HepG2 (cell line): ENCODE results near the gene XAF1. TPM values are rescaled to one million over a fixed set of nuclear protein-coding genes. Genes with fewer than 3 reads are reported as not detected.

ENCODE experiments used
- CHCHD3 ChIP-seq: sonication (generic); formaldehyde crosslinking; IDR thresholded peaks from 2 replicates; pipeline ENCODE4 v1.8.0; 2022; ENCODE audit warnings: mild to moderate bottlenecking, missing genetic modification reagents, moderate library complexity
- HNF4G ChIP-seq, 2 experiments: sonication (generic) in 1 of 2; formaldehyde crosslinking in 1 of 2; IDR thresholded peaks; 2 replicates each; pipeline versions ENCODE4 v1.4.0 to v1.6.1; 2011 to 2020; ENCODE audit warnings: borderline replicate concordance in 2 of 2, low read depth in 2 of 2, mild to moderate bottlenecking in 2 of 2, low read length in 1 of 2, missing genetic modification reagents in 1 of 2, moderate library complexity in 1 of 2
- KMT2B ChIP-seq: IDR thresholded peaks from 2 replicates; pipeline ENCODE4 v1.6.1; 2016; ENCODE audit warnings: missing genetic modification reagents, missing compliant biosample characterization
- RARA ChIP-seq: IDR thresholded peaks from 2 replicates; pipeline ENCODE4 v1.6.1; 2016; ENCODE audit warnings: missing genetic modification reagents, missing compliant biosample characterization
- SP5 ChIP-seq: IDR thresholded peaks from 2 replicates; pipeline ENCODE4 v1.6.1; 2016; ENCODE audit warnings: low read depth, borderline replicate concordance
- TARDBP ChIP-seq: sonication (generic); formaldehyde crosslinking; IDR thresholded peaks from 2 replicates; pipeline ENCODE4 v1.8.0; 2022; ENCODE audit warnings: mild to moderate bottlenecking, missing genetic modification reagents
- TEAD2 ChIP-seq: sonication (generic); formaldehyde crosslinking; IDR thresholded peaks from 2 replicates; pipeline ENCODE4 v1.9.0; 2021; ENCODE audit warnings: missing genetic modification reagents
- ZFP1 ChIP-seq: IDR thresholded peaks from 2 replicates; pipeline ENCODE4 v1.6.1; 2016
- ZSCAN30 ChIP-seq: sonication (generic); formaldehyde crosslinking; IDR thresholded peaks from 2 replicates; pipeline ENCODE4 v1.5.0; 2020; ENCODE audit warnings: mild to moderate bottlenecking, missing genetic modification reagents
- polyA plus RNA-seq, 8 experiments: library from polyadenylated mRNA; depleted of rRNA in 3 of 8; stranded (reverse) in 7 of 8; unstranded in 1 of 8; fragments of >200 nt; fragmentation: Illumina TruSeq in 4 of 8; extraction: Trizol in 4 of 8; gene quantifications; 2 replicates each; pipeline versions ENCODE4 v1.2.1 to v1.2.3, GENCODE V29; 2011 to 2016; ENCODE audit warnings: low read depth in 4 of 8, missing spikeins in 1 of 8, mixed read lengths in 1 of 8; ENCODE audit not compliant: insufficient read depth in 1 of 8
- total RNA-seq, 5 experiments: library from RNA; depleted of rRNA; stranded (reverse); fragments of >200 nt; fragmentation: Illumina TruSeq; extraction: Trizol; gene quantifications; 2 replicates each; pipeline ENCODE4 v1.2.3, GENCODE V29; 2016; ENCODE audit warnings: low read depth in 1 of 5
- TF ChIP-seq, protein P1 (sequence below): sonication (generic); formaldehyde crosslinking; conservative IDR thresholded peaks from 2 replicates; pipeline ENCODE4 v1.4.0; 2020; ENCODE audit warnings: mild to moderate bottlenecking, missing genetic modification reagents, moderate library complexity
- TF ChIP-seq, protein P2 (sequence below): sonication (generic); formaldehyde crosslinking; IDR thresholded peaks from one replicate; pipeline ENCODE4 v1.5.1; 2020; ENCODE audit warnings: mild to moderate bottlenecking, missing genetic modification reagents; ENCODE audit errors: not compliant biosample characterization
- TF ChIP-seq, protein P3 (sequence below): sonication (generic); formaldehyde crosslinking; IDR thresholded peaks from 2 replicates; pipeline ENCODE4 v1.5.1; 2020; ENCODE audit warnings: mild to moderate bottlenecking, missing genetic modification reagents, moderate library complexity

XAF1 gene
- total and polyA plus RNA-seq, 2 of the 13 experiments (the other 11 are each of a cell fraction or from before 2014, with no cell fraction given) = 1.2 to 2.4 TPM

DNA sequence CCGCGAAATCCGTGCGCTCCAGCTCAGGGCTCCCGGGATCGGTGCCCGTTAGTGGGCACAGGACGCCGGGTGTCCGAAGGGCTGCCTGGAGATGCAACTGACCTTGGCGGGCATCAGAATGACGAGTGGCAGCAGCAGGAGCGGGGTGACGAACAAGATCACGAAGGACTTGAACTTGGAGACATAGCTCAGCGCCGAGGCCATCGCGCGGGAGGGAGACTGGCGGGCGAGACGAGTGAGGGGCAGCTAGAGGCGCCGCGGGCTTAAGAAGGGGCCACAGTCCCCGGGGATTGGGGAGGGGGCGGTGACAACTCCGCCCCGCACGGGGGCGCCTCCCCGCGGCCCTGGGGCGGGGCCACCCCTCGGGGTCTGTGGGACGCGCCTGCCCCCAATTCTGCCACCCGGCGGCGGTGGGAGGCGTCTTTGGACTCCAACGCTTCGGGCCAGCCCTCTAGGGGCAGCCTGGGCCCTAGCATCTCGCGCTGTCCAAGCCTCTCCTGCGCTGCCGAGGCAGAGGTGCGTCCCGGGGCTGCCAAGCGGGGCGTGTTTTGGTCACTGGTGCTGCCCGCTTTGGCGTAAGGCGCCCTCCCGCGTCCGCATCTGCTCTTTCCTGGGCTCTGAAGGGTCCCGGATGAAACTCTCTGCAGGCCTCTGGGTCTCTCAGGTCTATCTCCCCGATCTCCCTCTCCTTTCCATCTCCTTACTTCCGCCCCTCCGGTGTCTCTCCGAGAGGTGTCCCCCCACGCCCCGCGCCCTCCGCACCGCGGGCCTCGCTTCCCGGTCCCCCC, 42.5 kb upstream of the XAF1 start, which contains the start of gene SLC13A5 (continued):
- TF ChIP-seq, protein P1, sequence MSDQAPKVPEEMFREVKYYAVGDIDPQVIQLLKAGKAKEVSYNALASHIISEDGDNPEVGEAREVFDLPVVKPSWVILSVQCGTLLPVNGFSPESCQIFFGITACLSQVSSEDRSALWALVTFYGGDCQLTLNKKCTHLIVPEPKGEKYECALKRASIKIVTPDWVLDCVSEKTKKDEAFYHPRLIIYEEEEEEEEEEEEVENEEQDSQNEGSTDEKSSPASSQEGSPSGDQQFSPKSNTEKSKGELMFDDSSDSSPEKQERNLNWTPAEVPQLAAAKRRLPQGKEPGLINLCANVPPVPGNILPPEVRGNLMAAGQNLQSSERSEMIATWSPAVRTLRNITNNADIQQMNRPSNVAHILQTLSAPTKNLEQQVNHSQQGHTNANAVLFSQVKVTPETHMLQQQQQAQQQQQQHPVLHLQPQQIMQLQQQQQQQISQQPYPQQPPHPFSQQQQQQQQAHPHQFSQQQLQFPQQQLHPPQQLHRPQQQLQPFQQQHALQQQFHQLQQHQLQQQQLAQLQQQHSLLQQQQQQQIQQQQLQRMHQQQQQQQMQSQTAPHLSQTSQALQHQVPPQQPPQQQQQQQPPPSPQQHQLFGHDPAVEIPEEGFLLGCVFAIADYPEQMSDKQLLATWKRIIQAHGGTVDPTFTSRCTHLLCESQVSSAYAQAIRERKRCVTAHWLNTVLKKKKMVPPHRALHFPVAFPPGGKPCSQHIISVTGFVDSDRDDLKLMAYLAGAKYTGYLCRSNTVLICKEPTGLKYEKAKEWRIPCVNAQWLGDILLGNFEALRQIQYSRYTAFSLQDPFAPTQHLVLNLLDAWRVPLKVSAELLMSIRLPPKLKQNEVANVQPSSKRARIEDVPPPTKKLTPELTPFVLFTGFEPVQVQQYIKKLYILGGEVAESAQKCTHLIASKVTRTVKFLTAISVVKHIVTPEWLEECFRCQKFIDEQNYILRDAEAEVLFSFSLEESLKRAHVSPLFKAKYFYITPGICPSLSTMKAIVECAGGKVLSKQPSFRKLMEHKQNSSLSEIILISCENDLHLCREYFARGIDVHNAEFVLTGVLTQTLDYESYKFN (CRISPR knock-in tag) = peak; percentile 66
- TF ChIP-seq, protein P2, sequence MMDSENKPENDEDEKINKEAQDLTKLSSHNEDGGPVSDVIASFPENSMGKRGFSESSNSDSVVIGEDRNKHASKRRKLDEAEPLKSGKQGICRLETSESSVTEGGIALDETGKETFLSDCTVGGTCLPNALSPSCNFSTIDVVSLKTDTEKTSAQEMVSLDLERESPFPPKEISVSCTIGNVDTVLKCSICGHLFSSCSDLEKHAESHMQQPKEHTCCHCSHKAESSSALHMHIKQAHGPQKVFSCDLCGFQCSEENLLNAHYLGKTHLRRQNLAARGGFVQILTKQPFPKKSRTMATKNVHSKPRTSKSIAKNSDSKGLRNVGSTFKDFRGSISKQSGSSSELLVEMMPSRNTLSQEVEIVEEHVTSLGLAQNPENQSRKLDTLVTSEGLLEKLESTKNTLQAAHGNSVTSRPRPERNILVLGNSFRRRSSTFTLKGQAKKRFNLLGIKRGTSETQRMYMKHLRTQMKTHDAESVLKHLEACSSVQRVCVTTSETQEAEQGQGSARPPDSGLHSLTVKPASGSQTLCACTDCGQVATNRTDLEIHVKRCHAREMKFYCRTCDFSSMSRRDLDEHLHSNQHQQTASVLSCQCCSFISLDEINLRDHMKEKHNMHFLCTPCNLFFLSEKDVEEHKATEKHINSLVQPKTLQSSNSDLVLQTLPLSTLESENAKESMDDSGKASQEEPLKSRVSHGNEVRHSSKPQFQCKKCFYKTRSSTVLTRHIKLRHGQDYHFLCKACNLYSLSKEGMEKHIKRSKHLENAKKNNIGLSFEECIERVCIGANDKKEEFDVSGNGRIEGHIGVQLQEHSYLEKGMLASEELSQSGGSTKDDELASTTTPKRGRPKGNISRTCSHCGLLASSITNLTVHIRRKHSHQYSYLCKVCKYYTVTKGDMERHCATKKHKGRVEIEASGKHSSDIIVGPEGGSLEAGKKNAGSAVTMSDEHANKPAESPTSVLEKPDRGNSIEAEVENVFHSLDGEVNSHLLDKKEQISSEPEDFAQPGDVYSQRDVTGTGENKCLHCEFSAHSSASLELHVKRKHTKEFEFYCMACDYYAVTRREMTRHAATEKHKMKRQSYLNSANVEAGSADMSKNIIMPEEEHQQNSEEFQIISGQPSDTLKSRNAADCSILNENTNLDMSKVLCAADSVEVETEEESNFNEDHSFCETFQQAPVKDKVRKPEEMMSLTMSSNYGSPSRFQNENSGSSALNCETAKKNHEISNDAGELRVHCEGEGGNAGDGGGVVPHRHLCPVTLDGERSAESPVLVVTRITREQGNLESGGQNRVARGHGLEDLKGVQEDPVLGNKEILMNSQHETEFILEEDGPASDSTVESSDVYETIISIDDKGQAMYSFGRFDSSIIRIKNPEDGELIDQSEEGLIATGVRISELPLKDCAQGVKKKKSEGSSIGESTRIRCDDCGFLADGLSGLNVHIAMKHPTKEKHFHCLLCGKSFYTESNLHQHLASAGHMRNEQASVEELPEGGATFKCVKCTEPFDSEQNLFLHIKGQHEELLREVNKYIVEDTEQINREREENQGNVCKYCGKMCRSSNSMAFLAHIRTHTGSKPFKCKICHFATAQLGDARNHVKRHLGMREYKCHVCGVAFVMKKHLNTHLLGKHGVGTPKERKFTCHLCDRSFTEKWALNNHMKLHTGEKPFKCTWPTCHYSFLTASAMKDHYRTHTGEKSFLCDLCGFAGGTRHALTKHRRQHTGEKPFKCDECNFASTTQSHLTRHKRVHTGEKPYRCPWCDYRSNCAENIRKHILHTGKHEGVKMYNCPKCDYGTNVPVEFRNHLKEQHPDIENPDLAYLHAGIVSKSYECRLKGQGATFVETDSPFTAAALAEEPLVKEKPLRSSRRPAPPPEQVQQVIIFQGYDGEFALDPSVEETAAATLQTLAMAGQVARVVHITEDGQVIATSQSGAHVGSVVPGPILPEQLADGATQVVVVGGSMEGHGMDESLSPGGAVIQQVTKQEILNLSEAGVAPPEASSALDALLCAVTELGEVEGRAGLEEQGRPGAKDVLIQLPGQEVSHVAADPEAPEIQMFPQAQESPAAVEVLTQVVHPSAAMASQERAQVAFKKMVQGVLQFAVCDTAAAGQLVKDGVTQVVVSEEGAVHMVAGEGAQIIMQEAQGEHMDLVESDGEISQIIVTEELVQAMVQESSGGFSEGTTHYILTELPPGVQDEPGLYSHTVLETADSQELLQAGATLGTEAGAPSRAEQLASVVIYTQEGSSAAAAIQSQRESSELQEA (CRISPR knock-in tag) = peak; percentile 74
- TF ChIP-seq TEAD2 (CRISPR knock-in tag) (0 out of 2 replicates have a peak, but pooled peaks have one; percentile 44), SP5 (CRISPR knock-in tag) (peak; percentile 96), CHCHD3 (CRISPR knock-in tag) (peak; percentile 74; the same call in 1 of the 2 replicates), TARDBP (CRISPR knock-in tag) (peak; percentile 87), HNF4G (IDR thresholded peaks at IDR 0.05; ENCODE audit: borderline replicate concordance, low read depth, low read length) (peak; percentile 61; the same call in 1 of the 2 replicates), HNF4G (CRISPR knock-in tag; IDR thresholded peaks at IDR 0.05; ENCODE audit: borderline replicate concordance, low read depth) (no peak), RARA (CRISPR knock-in tag) (peak; percentile 68), ZFP1 (CRISPR knock-in tag) (no peak), KMT2B (CRISPR knock-in tag) (no peak), ZSCAN30 (CRISPR knock-in tag) (peak; percentile 69; the same call in 1 of the 2 replicates)
- TF ChIP-seq, protein P3, sequence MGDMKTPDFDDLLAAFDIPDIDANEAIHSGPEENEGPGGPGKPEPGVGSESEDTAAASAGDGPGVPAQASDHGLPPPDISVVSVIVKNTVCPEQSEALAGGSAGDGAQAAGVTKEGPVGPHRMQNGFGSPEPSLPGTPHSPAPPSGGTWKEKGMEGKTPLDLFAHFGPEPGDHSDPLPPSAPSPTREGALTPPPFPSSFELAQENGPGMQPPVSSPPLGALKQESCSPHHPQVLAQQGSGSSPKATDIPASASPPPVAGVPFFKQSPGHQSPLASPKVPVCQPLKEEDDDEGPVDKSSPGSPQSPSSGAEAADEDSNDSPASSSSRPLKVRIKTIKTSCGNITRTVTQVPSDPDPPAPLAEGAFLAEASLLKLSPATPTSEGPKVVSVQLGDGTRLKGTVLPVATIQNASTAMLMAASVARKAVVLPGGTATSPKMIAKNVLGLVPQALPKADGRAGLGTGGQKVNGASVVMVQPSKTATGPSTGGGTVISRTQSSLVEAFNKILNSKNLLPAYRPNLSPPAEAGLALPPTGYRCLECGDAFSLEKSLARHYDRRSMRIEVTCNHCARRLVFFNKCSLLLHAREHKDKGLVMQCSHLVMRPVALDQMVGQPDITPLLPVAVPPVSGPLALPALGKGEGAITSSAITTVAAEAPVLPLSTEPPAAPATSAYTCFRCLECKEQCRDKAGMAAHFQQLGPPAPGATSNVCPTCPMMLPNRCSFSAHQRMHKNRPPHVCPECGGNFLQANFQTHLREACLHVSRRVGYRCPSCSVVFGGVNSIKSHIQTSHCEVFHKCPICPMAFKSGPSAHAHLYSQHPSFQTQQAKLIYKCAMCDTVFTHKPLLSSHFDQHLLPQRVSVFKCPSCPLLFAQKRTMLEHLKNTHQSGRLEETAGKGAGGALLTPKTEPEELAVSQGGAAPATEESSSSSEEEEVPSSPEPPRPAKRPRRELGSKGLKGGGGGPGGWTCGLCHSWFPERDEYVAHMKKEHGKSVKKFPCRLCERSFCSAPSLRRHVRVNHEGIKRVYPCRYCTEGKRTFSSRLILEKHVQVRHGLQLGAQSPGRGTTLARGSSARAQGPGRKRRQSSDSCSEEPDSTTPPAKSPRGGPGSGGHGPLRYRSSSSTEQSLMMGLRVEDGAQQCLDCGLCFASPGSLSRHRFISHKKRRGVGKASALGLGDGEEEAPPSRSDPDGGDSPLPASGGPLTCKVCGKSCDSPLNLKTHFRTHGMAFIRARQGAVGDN (CRISPR knock-in tag) = peak; percentile 82
